GM12872 (cell line): Measurements from ENCODE around the gene MAML3.

Source experiments
- CTCF ChIP-seq: IDR thresholded peaks from 3 replicates; pipeline ENCODE4 v1.5.1; 2011; ENCODE audit warnings: low read depth, mild to moderate bottlenecking, low read length, moderate library complexity; ENCODE audit not compliant: insufficient read depth

MAML3 gene

GRCh38 chr4:140154572-140154891, 548 bp upstream of the MAML3 start:
- TF ChIP-seq CTCF, result no peak

- no peak for TF ChIP-seq CTCF
Measured at GRCh38 chr4:140153419-140153717, 616 bp downstream of the MAML3 start.

- TF ChIP-seq CTCF, result no peak
Measured at GRCh38 chr4:140152751-140153418, 1.1 kb downstream of the MAML3 start.

GRCh38 chr4:140152013-140152703, 1.8 kb downstream of the MAML3 start:
- TF ChIP-seq CTCF, result no peak

GRCh38 chr4:140151699-140152012, 2.3 kb downstream of the MAML3 start:
- TF ChIP-seq CTCF, result no peak

- no peak for TF ChIP-seq CTCF
Measured at GRCh38 chr4:140150886-140151698, 2.9 kb downstream of the MAML3 start.

GRCh38 chr4:140150636-140150885, 3.4 kb downstream of the MAML3 start:
- no peak for TF ChIP-seq CTCF
